Vagina (tissue), 2 donors: ENCODE measurements around the gene BARD1. TPM values are rescaled to one million over a fixed set of nuclear protein-coding genes. Genes with fewer than 3 reads are reported as not detected.

ENCODE experiments used
- DNase-seq, 2 donors: peaks; one replicate each; pipeline ENCODE4 v3.0.0-alpha.2; 2017; ENCODE audit errors: extremely low spot score in 2 of 2
- H3K27ac ChIP-seq: fragments of 200-600 bp; sonication (generic); one replicate; pipeline ENCODE4 v1.5.1; 2019
- H3K27me3 ChIP-seq: fragments of 200-600 bp; sonication (generic); one replicate; pipeline ENCODE4 v1.5.1; 2019
- H3K36me3 ChIP-seq, 2 donors: fragments of 200-600 bp; sonication (generic); one replicate each; pipeline ENCODE4 v1.5.1; 2017 to 2019
- H3K4me1 ChIP-seq: fragments of 200-600 bp; sonication (generic); one replicate; pipeline ENCODE4 v1.5.1; 2019
- H3K4me3 ChIP-seq, 2 donors: fragments of 200-600 bp; sonication (generic); 1 replicate in 1 of 2; 2 replicates in 1 of 2; pipeline ENCODE4 v1.5.1; 2016 to 2019
- H3K9me3 ChIP-seq: fragments of 200-600 bp; sonication (generic); one replicate; pipeline ENCODE4 v1.5.1; 2019
- POLR2A ChIP-seq, 2 donors: fragments of 450-650 bp; IDR thresholded peaks; one replicate each; pipeline ENCODE4 v1.6.1; 2017; ENCODE audit warnings: antibody characterized with exemption in 2 of 2, mild to moderate bottlenecking in 2 of 2, moderate library complexity in 2 of 2
- POLR2AphosphoS5 ChIP-seq, 2 donors: sonication (generic); formaldehyde crosslinking; IDR thresholded peaks; one replicate each; pipeline ENCODE4 v1.9.0; 2017; ENCODE audit warnings: antibody characterized with exemption in 2 of 2, mild to moderate bottlenecking in 2 of 2, low read depth in 1 of 2; ENCODE audit not compliant: insufficient read depth in 1 of 2
- intact Hi-C: fragments of 100-400 bp; cut with DNase I; formaldehyde crosslinking; loops from one replicate; pipeline ENCODE4 v1.15.1; 2023
- total RNA-seq: library from RNA; depleted of rRNA; stranded (reverse); fragments of >200 nt; gene quantifications from one replicate; pipeline ENCODE4 v1.2.3, GENCODE V29; 2016
- TF ChIP-seq, protein P1 (sequence below), 3 experiments: fragments of 450-650 bp in 2 of 3; fragments of 200-600 bp in 1 of 3; sonication (generic) in 1 of 3; IDR thresholded peaks; one replicate each; pipeline ENCODE4 v1.5.1; 2017 to 2019; ENCODE audit warnings: antibody characterized with exemption in 3 of 3, mild to moderate bottlenecking in 2 of 3, moderate library complexity in 2 of 3

BARD1 gene
- total RNA-seq: 21.6 TPM

DNA sequence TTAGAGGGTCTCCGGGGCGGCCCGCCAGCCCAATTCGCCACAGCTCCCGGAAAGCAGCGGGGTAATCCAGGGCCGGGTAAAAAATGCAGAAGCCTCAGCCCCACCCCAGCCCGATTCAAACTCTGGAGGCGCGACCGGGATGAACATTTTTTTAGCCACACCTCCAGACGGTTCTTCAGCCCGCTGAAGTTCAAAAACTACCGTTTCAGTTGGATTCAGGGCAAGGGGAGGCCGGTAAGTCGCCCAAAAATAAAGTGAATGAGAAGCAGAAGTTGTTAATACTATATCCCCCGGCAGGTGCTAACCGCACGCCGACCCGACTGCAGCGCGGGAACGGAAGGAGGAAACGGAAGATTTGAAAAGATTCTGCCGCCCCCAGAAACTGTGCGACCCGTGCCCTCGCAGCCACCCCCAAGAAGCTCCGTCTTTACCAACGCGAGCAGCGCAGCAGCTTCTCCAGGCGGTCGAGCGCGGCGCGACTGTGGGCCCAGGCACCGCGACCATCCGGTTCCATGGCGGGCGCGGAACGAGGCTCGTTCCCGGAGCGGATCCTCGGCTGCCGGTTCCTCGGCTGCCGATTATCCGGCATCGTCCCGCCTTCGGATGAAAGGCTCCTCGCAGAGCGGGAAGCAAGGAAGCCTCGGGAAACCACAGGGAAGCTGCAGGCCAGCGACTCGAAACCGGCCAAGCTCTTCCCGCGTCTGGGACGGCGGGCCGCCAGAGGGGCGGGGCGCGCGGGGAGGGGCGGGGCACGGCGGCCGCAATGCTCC, at the start of gene BARD1:
TSS of gene BARD1 (minus strand) at position 703 of the 770 bp plus-strand sequence. CDS start at position 589, 114 bp downstream.
- intact Hi-C loops: no loop called here
- no peaks in the 10 kb centered on the region for H3K36me3 ChIP-seq
- peak in 1 of 2 donors; percentile 86 for TF ChIP-seq POLR2AphosphoS5 (IDR thresholded peaks at IDR 0.05; ENCODE audit: insufficient read depth in 1 of 2, low read depth in 1 of 2)
- TF ChIP-seq, protein P1, sequence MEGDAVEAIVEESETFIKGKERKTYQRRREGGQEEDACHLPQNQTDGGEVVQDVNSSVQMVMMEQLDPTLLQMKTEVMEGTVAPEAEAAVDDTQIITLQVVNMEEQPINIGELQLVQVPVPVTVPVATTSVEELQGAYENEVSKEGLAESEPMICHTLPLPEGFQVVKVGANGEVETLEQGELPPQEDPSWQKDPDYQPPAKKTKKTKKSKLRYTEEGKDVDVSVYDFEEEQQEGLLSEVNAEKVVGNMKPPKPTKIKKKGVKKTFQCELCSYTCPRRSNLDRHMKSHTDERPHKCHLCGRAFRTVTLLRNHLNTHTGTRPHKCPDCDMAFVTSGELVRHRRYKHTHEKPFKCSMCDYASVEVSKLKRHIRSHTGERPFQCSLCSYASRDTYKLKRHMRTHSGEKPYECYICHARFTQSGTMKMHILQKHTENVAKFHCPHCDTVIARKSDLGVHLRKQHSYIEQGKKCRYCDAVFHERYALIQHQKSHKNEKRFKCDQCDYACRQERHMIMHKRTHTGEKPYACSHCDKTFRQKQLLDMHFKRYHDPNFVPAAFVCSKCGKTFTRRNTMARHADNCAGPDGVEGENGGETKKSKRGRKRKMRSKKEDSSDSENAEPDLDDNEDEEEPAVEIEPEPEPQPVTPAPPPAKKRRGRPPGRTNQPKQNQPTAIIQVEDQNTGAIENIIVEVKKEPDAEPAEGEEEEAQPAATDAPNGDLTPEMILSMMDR (IDR thresholded peaks at IDR 0.05): no peak
- TF ChIP-seq POLR2A (IDR thresholded peaks at IDR 0.05): peak in 1 of 2 donors; percentile 26
- no peaks in the 10 kb centered on the region for H3K27me3 ChIP-seq
- no peaks in the 10 kb centered on the region for H3K9me3 ChIP-seq
- peak within 1 kb of the TSS; percentile 76 to 87 for H3K4me3 ChIP-seq
- H3K4me1 ChIP-seq: peaks cover 5% of the 10 kb centered on the region
- peak within 1 kb of the TSS; percentile 93 for H3K27ac ChIP-seq
- no peak for DNase-seq

DNA sequence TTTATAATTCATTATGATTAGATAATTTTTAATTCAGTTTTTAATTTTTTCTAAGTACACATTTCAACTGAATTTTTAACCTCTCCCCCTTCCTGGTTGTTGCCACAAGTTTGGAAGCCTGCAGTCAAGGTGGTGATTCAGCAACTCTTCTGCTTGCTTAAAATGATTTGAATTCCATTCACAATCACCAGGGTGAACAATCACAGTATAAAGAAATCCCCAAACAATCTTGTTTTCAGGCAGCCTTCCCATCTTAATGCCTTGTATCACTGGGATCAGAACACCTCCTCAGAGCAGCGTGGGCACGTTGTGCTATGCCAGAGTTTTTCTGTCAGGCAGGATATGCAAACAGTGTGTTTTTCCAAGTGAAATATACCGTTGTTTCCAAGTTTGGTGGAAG, 46.7 kb upstream of the BARD1 start:
- no peak for DNase-seq
- H3K4me3 ChIP-seq: no peak overlapping the region
- no peaks in the 10 kb centered on the region for H3K9me3 ChIP-seq
- H3K4me1 ChIP-seq: no peaks in the 10 kb centered on the region
- TF ChIP-seq, protein P1 (IDR thresholded peaks at IDR 0.05): no peak
- TF ChIP-seq POLR2A (IDR thresholded peaks at IDR 0.05): no peak
- no peak for TF ChIP-seq POLR2AphosphoS5 (IDR thresholded peaks at IDR 0.05; ENCODE audit: insufficient read depth in 1 of 2, low read depth in 1 of 2)
- intact Hi-C loops: no loop called here
- no peaks in the 10 kb centered on the region for H3K36me3 ChIP-seq
- H3K27me3 ChIP-seq: no peaks in the 10 kb centered on the region
- H3K27ac ChIP-seq: no peak overlapping the region

DNA sequence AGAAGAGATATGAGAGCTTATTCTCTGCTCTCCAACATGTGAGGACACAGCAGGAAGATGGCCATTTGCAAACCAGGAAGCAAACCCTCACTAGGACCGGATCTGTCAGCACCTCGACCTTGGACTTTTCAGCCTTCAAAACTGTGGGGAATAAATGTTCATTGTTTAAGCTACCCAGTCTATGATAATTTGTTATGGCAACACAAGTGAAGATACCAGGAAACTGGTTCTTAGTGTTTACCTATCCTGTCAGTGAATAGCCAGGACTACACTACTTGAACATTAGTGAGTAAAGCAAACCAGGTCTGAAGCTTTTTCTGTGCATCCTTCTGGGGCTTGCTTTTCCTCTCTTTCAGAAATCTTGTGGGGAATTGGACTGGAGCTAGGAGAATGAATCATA, 44.4 kb upstream of the BARD1 start:
- TF ChIP-seq POLR2AphosphoS5 (IDR thresholded peaks at IDR 0.05; ENCODE audit: insufficient read depth in 1 of 2, low read depth in 1 of 2) (no peak), POLR2A (IDR thresholded peaks at IDR 0.05) (no peak)
- TF ChIP-seq, protein P1 (IDR thresholded peaks at IDR 0.05): no peak
- Histone ChIP-seq H3K9me3 (no peaks in the 10 kb centered on the region), H3K36me3 (no peaks in the 10 kb centered on the region), H3K4me1 (no peaks in the 10 kb centered on the region), H3K27ac (no peak overlapping the region), H3K27me3 (no peaks in the 10 kb centered on the region), H3K4me3 (no peak overlapping the region)
- DNase-seq: no peak
- intact Hi-C loops: no loop called here

DNA sequence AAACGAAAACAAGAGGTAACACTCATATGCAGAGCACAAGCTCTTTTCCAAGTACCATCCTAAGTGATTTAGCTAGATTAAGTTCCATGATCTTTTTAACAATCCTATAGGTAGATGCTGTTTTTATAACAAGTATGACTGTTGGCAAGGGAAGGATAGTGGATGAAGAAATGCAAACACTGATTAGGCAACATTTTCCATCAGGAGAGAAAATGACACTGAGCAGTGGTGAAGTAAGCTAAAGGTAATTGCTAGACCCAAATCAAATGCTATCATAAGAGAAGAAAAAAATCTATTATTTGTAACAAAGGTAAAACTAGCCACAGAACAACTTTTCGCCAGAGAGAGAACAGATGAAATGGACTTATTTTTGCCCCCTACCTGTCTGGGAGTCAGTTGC, 34.3 kb upstream of the BARD1 start:
- no peak for DNase-seq
- Histone ChIP-seq H3K27me3 (no peaks in the 10 kb centered on the region), H3K36me3 (no peaks in the 10 kb centered on the region), H3K9me3 (no peaks in the 10 kb centered on the region), H3K4me1 (no peaks in the 10 kb centered on the region), H3K27ac (no peak overlapping the region), H3K4me3 (no peak overlapping the region)
- TF ChIP-seq POLR2AphosphoS5 (IDR thresholded peaks at IDR 0.05; ENCODE audit: insufficient read depth in 1 of 2, low read depth in 1 of 2) (no peak), POLR2A (IDR thresholded peaks at IDR 0.05) (no peak)
- TF ChIP-seq, protein P1 (IDR thresholded peaks at IDR 0.05): no peak
- intact Hi-C loops: no loop called here

DNA sequence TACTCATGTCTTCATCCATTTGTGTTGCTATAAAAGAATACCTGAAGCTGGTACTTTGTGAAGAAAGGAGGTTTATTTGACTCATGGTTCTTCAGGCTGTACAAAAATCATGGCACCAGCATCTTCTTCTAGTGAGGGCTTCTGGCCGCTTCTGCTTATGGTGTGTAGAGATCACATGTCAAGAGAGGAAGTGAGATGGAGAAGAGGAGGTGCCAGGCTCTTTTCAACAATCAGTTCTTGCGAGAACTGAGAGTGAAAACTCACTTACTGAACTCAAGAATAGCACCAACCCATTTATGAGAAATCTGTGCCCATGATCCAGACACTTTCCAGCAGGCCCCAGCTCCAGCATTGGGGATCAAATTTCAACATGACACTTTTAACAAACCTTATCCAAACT, 30.0 kb upstream of the BARD1 start:
- no peaks in the 10 kb centered on the region for H3K9me3 ChIP-seq
- no peak overlapping the region for H3K4me3 ChIP-seq
- no peak overlapping the region for H3K27ac ChIP-seq
- DNase-seq: no peak
- no peaks in the 10 kb centered on the region for H3K4me1 ChIP-seq
- H3K36me3 ChIP-seq: no peaks in the 10 kb centered on the region
- TF ChIP-seq POLR2AphosphoS5 (IDR thresholded peaks at IDR 0.05; ENCODE audit: insufficient read depth in 1 of 2, low read depth in 1 of 2): no peak
- no peak for TF ChIP-seq POLR2A (IDR thresholded peaks at IDR 0.05)
- TF ChIP-seq, protein P1 (IDR thresholded peaks at IDR 0.05): no peak
- intact Hi-C loops: no loop called here
- no peaks in the 10 kb centered on the region for H3K27me3 ChIP-seq
